ENCODE measurements around the gene SORBS2. TPM values are rescaled to one million over a fixed set of nuclear protein-coding genes. Genes with fewer than 3 reads are reported as not detected.

Gene SORBS2
- total RNA-seq, 1 experiment from 2014 or later, result 0.34 TPM

GRCh38 chr4:185853841-185854240, 41.8 kb upstream of the SORBS2 start:
- no peak overlapping the region for H3K4me2 ChIP-seq (ENCODE audit: low read length)
- no peak overlapping the region for H3K4me3 ChIP-seq (replicated peaks in 1 of 2; ENCODE audit: low read depth in 1 of 2, low read length in 2 of 2)
- DNase-seq (ENCODE audit: low read depth, low spot score) (no peak), ATAC-seq (no peak)
- no peak overlapping the region for H2AFZ ChIP-seq (ENCODE audit: low read depth, low read length, poor library complexity, severe bottlenecking)
- BruUV-seq (replicated peaks), result no TSS peak
- RAD21 ChIA-PET (ENCODE audit: low non-redundant PET in 1 of 2, low total read pairs in 2 of 2, uncharacterized antibody in 2 of 2, unreplicated experiment in 2 of 2), result no interaction called here
- CTCF ChIA-PET, result no interaction called here
- no peaks in the 10 kb centered on the region for H3K27me3 ChIP-seq (ENCODE audit: insufficient read depth, low read length)
- intact Hi-C loops (cut with micrococcal nuclease), result no loop called here
- H3K36me3 ChIP-seq (ENCODE audit: control insufficient read depth in 1 of 2, insufficient read depth in 2 of 2, low read length in 2 of 2), result no peaks in the 10 kb centered on the region
- H3K27ac ChIP-seq (ENCODE audit: low read depth, low read length), result no peak overlapping the region
- no peaks in the 10 kb centered on the region for H3K79me2 ChIP-seq (ENCODE audit: insufficient read depth, low read length)
- H3K9me2 ChIP-seq (ENCODE audit: insufficient read depth), result 0 out of 2 replicates have a peak, but pooled peaks cover 2% of the 10 kb centered on the region
- POLR2A ChIA-PET, result no interaction called here
- no peak overlapping the region for H3K9ac ChIP-seq (ENCODE audit: low read length)
- no peak for TF ChIP-seq EGR1 (IDR thresholded peaks at IDR 0.05; ENCODE audit: low read depth)
- no peak for TF ChIP-seq REST (IDR thresholded peaks at IDR 0.05; ENCODE audit: low read depth)
- no peak for TF ChIP-seq SRF (IDR thresholded peaks at IDR 0.05; ENCODE audit: low read depth)
- no peak for TF ChIP-seq TCF7L2 (IDR thresholded peaks at IDR 0.05; ENCODE audit: borderline replicate concordance, extremely low read depth, insufficient read depth, insufficient read length)
- TF ChIP-seq ZNF274 (IDR thresholded peaks at IDR 0.05; ENCODE audit: low read depth, low read length), result no peak
- TF ChIP-seq YY1 (IDR thresholded peaks at IDR 0.05; ENCODE audit: extremely low read depth, insufficient replicate concordance, low read depth, low read length), result no peak
- no peak for TF ChIP-seq SP1 (IDR thresholded peaks at IDR 0.05; ENCODE audit: low read depth)
- no peak for TF ChIP-seq ELF1 (IDR thresholded peaks at IDR 0.05; ENCODE audit: borderline replicate concordance, low read depth)
- TF ChIP-seq EZH2phosphoT487 (IDR thresholded peaks at IDR 0.05; ENCODE audit: borderline replicate concordance), result no peak
- no peak for TF ChIP-seq ZBTB33 (IDR thresholded peaks at IDR 0.05; ENCODE audit: extremely low read depth, insufficient replicate concordance, low read length)
- TF ChIP-seq ZFX (IDR thresholded peaks at IDR 0.05), result no peak
- no peak for TF ChIP-seq JUND (IDR thresholded peaks at IDR 0.05)
- no peak for TF ChIP-seq POLR2AphosphoS5 (IDR thresholded peaks at IDR 0.05; ENCODE audit: low read depth, low read length)
- no peak for TF ChIP-seq FOSL1 (IDR thresholded peaks at IDR 0.05; ENCODE audit: low read depth)
- no peak for TF ChIP-seq CEBPB (IDR thresholded peaks at IDR 0.05; ENCODE audit: low read depth)
- TF ChIP-seq ATF3 (IDR thresholded peaks at IDR 0.05), result no peak
- no peak for TF ChIP-seq RAD21 (IDR thresholded peaks at IDR 0.05; ENCODE audit: low read depth)
- TF ChIP-seq POLR2A (IDR thresholded peaks at IDR 0.05; ENCODE audit: borderline replicate concordance, extremely low read depth, insufficient read depth, insufficient read length), result no peak
- TF ChIP-seq MAX (IDR thresholded peaks at IDR 0.05), result no peak
- no peaks in the 10 kb centered on the region for H3K4me1 ChIP-seq (ENCODE audit: control insufficient read depth in 1 of 2, insufficient read depth in 2 of 2, low read length in 2 of 2)
- H4K20me1 ChIP-seq (ENCODE audit: insufficient read depth), result no peaks in the 10 kb centered on the region
- H3K9me3 ChIP-seq (ENCODE audit: control insufficient read depth in 1 of 2, insufficient read depth in 1 of 2, low read depth in 1 of 2, low read length in 2 of 2), result no peaks in the 10 kb centered on the region
